ENCODE measurements around the gene ZNF281.
"Not testable (repeated sequence)": the region's sequence is repeated elsewhere in the genome, so short reads cannot be mapped to it uniquely, and the experiment has no call there.

The ZNF281 gene

DNA sequence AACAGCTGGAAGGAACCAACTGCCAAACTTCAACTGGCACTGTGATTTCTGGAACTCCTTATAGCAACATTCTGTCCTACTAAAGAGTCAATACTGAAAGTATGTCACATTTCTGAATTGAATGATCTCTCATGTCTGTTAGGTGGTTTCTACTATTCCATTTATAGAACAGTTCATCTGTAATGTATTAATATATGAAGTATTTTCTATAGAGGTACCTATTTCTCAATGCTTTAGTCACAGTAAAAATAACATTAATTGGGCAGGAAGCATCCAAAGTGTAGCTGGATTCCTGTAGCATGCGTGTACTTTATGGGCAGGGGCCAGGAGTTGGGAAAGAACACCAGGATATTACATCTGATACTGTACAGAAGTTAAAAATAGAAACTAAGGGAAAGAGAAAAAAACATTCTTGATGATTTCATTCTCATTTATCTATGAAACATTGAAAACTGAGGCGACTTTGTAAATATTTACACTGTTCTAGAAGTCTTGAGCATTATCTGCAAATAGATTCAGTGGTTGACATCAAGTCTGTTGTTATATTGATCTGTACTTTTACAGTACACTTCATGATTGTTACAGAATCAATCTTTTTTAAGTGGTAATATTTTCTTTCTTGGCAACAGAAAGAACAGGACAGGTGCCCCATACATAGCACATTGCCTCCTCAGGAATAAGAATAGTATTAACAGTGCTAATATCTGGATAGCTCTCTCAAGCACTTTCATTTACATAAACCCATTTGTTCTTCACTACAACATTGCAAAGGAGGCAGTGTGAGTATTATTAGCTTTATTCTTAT is 6.2 kb upstream of the ZNF281 start:
- H3K4me2 ChIP-seq = no peak overlapping the region
- H3K27me3 ChIP-seq = no peaks in the 10 kb centered on the region
- H3K4me1 ChIP-seq = no peaks in the 10 kb centered on the region
- no peak overlapping the region for H3K4me3 ChIP-seq
- H3K27ac ChIP-seq = no peak overlapping the region
- no peaks in the 10 kb centered on the region for H4K20me1 ChIP-seq
- no peak overlapping the region for H3K9ac ChIP-seq
- no peaks in the 10 kb centered on the region for H3K36me3 ChIP-seq
- TF ChIP-seq Cebpa-rat (IDR thresholded peaks at IDR 0.05) = no peak
- H3K9me3 ChIP-seq (replicated peaks in 1 of 11) = no peaks in the 10 kb centered on the region

DNA sequence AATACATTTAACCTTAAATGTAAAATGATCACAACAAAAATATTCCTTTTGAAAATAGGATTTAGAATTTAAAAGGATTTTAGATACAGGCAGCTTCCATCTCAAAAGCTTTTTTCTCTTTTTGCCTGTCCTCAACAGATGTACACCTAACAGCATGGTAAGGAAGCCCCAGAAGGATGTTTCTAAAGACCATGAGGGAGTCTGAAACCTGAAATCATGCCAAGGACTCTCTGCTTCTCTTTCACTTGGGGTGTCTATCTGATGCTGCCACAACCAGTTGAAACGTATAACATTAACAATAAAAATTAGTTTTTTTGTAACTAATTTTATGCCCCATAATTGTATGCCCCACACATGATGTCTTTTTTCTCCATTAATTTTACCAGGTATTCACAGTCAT is 5.4 kb upstream of the ZNF281 start:
- no peak for TF ChIP-seq Cebpa-rat (IDR thresholded peaks at IDR 0.05)
- H3K36me3 ChIP-seq = no peaks in the 10 kb centered on the region
- H3K27me3 ChIP-seq = no peaks in the 10 kb centered on the region
- H3K9me3 ChIP-seq (replicated peaks in 1 of 11) = no peaks in the 10 kb centered on the region
- H3K27ac ChIP-seq = no peak overlapping the region
- H3K4me3 ChIP-seq = no peak overlapping the region
- no peak overlapping the region for H3K9ac ChIP-seq
- H3K4me2 ChIP-seq = no peak overlapping the region
- H3K4me1 ChIP-seq = peaks cover 5 to 6% (median 6%) of the 10 kb centered on the region in 10 experiments; a peak in 17 of 20 replicates
- no peaks in the 10 kb centered on the region for H4K20me1 ChIP-seq

DNA sequence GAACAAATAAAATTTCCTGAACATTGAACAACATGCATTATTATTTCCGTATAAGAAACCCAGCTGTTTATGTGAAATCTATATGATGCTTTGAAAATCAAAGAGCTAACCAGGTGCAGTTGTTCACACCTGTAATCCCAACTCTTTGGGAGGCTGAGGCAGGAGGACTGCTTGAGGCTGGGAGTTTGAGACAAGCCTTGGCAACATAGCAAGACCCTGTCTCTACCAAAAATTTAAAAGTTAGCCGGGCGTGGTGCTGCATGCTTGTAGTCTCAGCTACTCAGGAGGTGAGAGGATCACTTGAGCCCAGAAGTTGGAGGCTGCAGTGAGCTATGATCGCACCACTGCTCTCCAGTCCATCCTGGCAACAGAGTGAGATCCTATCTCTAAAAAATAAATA is 4.8 kb upstream of the ZNF281 start:
- Histone ChIP-seq H3K4me1 (peaks cover 5 to 8% (median 7%) of the 10 kb centered on the region in 10 experiments; a peak in 17 of 20 replicates), H3K4me2 (no peak overlapping the region), H3K27me3 (no peaks in the 10 kb centered on the region), H3K4me3 (no peak overlapping the region), H4K20me1 (no peaks in the 10 kb centered on the region), H3K9ac (no peak overlapping the region), H3K27ac (no peak overlapping the region), H3K36me3 (no peaks in the 10 kb centered on the region), H3K9me3 (replicated peaks in 1 of 11) (no peaks in the 10 kb centered on the region)
- no peak for TF ChIP-seq Cebpa-rat (IDR thresholded peaks at IDR 0.05)

DNA sequence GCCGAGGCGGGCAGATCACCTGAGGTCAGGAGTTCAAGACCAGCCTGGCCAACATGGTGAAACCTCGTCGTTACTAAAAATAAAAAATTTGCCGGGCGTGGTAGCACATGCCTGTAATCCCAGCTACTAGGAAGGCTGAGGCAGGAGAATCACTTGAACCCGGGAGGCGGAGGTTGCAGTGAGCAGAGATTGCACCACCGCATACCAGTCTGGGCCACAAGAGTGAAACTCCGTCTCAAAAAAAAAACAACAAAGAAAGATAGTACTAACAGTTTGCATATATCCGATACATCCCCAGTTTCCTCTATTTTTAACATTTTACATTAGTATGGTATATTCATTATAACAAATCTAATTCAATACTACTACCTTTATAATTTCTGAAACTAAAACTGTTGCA is 3.9 kb upstream of the ZNF281 start:
- not testable (repeated sequence) for H3K27me3 ChIP-seq; H3K4me3 ChIP-seq; H3K36me3 ChIP-seq; H3K4me2 ChIP-seq; H4K20me1 ChIP-seq; H3K27ac ChIP-seq; H3K9me3 ChIP-seq (replicated peaks in 1 of 11); H3K9ac ChIP-seq
- H3K4me1 ChIP-seq = peaks cover 8 to 13% (median 10%) of the 10 kb centered on the region in 10 experiments

DNA sequence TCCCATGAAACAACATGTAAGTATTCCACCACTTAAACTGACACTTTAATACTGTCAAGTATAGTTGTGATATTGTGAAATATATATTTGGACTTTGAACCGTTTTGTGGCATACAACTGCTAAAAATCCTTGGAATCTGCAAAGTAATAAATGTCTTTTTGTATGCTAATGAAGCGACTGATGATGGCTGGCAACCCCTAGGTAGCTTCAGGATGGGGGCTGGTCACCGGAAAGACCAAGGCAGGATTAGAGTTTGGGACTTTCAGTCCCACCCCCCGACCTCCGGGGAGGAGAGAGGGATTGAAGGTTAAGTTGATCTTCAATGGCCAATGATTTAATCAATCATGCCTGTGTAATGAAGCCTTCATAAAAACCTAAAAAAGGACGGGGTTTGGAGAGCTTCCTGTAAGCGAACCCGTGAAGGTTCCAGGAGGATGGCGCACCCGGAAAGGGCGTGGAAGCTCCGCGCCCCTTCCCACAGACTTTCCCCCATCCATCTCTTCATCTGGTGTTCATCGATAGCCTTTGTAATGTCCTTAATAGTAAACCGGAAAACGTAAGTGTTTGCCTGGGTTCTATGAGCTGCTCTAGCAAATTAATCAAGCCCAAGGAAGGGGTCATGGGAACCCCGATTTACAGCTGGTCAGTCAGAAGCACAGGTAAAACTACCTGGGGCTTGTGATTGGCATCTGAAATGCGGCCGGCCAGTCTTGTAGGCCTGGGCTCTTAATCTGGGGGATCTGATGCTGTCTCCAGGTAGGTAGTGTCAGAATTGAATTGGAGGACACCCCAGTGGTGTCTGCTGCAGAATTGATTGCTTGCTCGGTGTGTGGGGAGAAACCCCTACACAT is 1.8 kb upstream of the ZNF281 start:
- Histone ChIP-seq H3K27me3 (no peaks in the 10 kb centered on the region), H3K36me3 (peaks cover 0 to 25% (median 24%) of the 10 kb centered on the region in 11 experiments; a peak in 19 of 22 replicates), H3K4me3 (no peak overlapping the region), H3K9me3 (replicated peaks in 1 of 11) (peaks cover 0 to 22% (median 18%) of the 10 kb centered on the region in 11 experiments; a peak in 16 of 22 replicates), H3K4me2 (no peak overlapping the region), H4K20me1 (peaks cover 0 to 26% (median 17%) of the 10 kb centered on the region in 11 experiments; a peak in 11 of 22 replicates), H3K9ac (no peak overlapping the region), H3K4me1 (peaks cover 29 to 34% (median 31%) of the 10 kb centered on the region in 10 experiments), H3K27ac (no peak overlapping the region)
- TF ChIP-seq Cebpa-rat (IDR thresholded peaks at IDR 0.05) = peak in 1 of 11 experiments; percentile 29; a peak in 1 of 22 replicates

DNA sequence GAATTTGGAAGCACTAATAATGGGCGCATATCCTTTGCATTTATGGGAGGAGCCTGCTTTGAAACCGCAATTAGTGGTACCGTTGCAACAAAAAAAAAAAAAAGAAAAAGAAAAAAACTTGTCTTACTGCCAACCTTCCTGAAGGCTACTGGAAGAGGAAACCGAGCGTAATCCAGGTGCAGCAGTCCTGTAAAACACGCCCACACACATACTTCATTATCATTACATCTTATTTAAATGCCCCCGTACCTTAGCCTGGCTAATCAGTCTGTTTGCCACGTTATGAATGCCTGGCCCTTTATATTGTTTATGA is 686 bp upstream of the ZNF281 start:
- no peak for TF ChIP-seq Cebpa-rat (IDR thresholded peaks at IDR 0.05)
- H3K9ac ChIP-seq = peak overlapping the region; percentile 91 to 98 (median 94); a peak in 19 of 22 replicates
- peak overlapping the region in 9 of 11 experiments; percentile 91 to 95 (median 93); a peak in 13 of 22 replicates for H3K27ac ChIP-seq
- H4K20me1 ChIP-seq = peaks cover 0 to 37% (median 26%) of the 10 kb centered on the region in 11 experiments; a peak in 14 of 22 replicates
- H3K4me3 ChIP-seq = peak overlapping the region; percentile 88 to 99 (median 94)
- peaks cover 30 to 43% (median 40%) of the 10 kb centered on the region in 10 experiments for H3K4me1 ChIP-seq
- H3K36me3 ChIP-seq = peaks cover under 1 to 36% (median 35%) of the 10 kb centered on the region in 11 experiments; a peak in 20 of 22 replicates
- peak overlapping the region; percentile 75 to 96 (median 89) for H3K4me2 ChIP-seq
- H3K9me3 ChIP-seq (replicated peaks in 1 of 11) = peaks cover 0 to 30% (median 19%) of the 10 kb centered on the region in 11 experiments; a peak in 17 of 22 replicates
- H3K27me3 ChIP-seq = no peaks in the 10 kb centered on the region

DNA sequence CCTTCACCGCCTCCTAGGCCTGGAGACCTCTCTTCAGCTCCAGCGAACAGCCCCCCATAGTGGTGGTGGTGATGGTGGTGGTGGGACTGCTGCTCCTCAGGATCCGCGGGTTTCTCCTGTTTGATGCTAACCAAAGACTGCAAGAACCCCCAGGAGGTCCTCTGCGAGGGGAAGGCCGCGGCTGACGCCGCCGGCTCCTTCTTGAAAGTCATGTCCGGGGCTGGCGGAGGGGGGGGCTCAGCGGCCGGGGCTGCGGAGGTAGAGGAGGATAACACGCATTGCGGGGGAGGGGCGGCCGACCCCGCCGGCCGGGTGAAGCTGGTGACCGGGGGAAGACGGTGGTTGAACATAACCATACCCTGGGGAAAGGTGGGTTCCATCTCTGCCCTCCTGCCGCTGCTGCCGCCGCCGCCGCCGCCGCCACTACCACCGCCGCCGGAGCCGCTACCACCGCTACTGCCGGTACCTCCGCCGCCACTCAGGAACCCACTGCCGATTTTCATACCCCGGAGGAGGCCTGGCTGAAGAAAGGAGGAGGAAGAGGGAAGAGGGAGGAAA is 554 bp downstream of the ZNF281 start:
- H3K9ac ChIP-seq = peak overlapping the region; percentile 91 to 98 (median 94)

DNA sequence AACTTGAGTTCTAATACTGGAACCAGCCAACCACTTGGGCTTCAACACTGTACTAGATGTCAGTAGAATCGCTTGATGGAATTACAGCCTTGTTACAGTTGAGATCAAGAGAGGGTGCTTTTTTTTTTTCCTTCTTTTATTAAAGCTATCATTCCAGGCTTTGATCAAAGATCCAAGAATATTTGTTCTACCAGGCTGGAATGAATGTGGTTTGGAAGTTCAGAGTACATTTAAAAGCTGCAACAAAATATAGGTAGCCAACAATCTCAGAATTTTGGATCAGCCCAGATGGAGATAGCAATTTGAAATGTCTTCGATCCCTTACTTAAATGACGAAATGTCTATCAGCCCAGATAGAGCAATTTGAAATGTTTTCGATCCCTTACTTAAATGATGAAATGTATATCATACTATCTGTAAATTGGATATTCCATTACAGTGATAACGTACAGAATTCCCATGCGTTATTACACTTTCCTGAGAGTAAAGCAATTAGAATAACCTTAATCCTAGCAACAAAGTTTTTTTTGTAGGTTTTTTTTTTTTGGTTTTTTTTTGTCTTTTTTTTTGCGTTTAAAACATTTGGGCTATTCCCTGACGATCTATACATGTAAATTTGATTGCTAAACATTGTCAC is 3.6 kb downstream of the ZNF281 start:
- Histone ChIP-seq H4K20me1 (peaks cover 2 to 78% (median 51%) of the 10 kb centered on the region in 11 experiments; a peak in 17 of 22 replicates), H3K27me3 (no peaks in the 10 kb centered on the region), H3K27ac (no peak overlapping the region), H3K36me3 (peaks cover 24 to 78% (median 62%) of the 10 kb centered on the region in 11 experiments; a peak in 21 of 22 replicates), H3K9me3 (replicated peaks in 1 of 11) (peaks cover 0 to 30% (median 19%) of the 10 kb centered on the region in 11 experiments; a peak in 17 of 22 replicates), H3K4me1 (peaks cover 30 to 49% (median 43%) of the 10 kb centered on the region in 10 experiments), H3K9ac (no peak overlapping the region), H3K4me2 (peak overlapping the region; percentile 1 to 98 (median 92); a peak in 18 of 22 replicates), H3K4me3 (peak overlapping the region in 3 of 10 experiments; percentile 4 to 10 (median 4); a peak in 2 of 20 replicates)
- TF ChIP-seq Cebpa-rat (IDR thresholded peaks at IDR 0.05) = no peak

More for the DNA sequence above, 554 bp downstream of the ZNF281 start:
- H3K36me3 ChIP-seq = peaks cover 13 to 48% (median 47%) of the 10 kb centered on the region in 11 experiments; a peak in 21 of 22 replicates
- peak overlapping the region; percentile 83 to 95 (median 93) for H3K27ac ChIP-seq
- TF ChIP-seq Cebpa-rat (IDR thresholded peaks at IDR 0.05) = no peak
- H3K4me2 ChIP-seq = peak overlapping the region; percentile 79 to 98 (median 95)
- peaks cover 30 to 49% (median 43%) of the 10 kb centered on the region in 10 experiments for H3K4me1 ChIP-seq
- peak overlapping the region; percentile 88 to 99 (median 94) for H3K4me3 ChIP-seq
- no peaks in the 10 kb centered on the region for H3K27me3 ChIP-seq
- H3K9me3 ChIP-seq (replicated peaks in 1 of 11) = peaks cover 0 to 30% (median 19%) of the 10 kb centered on the region in 11 experiments; a peak in 17 of 22 replicates
- peaks cover 2 to 50% (median 38%) of the 10 kb centered on the region in 11 experiments; a peak in 15 of 22 replicates for H4K20me1 ChIP-seq
